Measurements from ENCODE around the gene RHOA.

RHOA gene

DNA sequence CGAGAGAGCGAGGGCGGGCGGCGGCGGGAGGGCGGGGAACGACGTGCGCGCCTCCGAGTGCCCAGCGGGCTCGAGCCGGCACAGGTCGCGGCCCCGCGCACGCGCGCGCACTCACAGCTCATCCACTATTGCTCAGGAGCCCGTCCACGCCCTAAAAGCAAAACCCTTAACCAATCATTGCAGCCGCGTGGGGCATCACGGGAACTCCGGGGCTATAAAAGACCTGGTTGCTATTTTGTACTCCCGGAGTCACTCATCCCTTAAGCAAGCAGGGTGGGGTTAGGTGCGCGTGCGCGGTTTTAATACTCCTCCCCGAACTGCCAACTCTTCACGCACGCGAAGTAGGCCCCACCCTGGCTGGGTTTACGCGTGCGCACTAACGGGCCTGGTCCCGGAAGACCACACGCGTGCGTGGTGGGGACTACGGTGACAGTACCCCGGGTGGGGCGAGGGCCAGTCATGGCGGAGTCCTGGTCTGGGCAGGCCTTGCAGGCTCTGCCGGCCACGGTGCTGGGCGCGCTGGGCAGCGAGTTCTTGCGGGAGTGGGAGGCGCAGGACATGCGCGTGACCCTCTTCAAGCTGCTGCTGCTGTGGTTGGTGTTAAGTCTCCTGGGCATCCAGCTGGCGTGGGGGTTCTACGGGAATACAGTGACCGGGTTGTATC lies at the start of gene RHOA, which contains the start of gene TCTA:
Gene RHOA, minus strand, starts transcription at position 9 of the 664 bp plus-strand sequence. CDS start 36,387 bp downstream, outside the sequence.
Gene TCTA, plus strand, starts transcription at position 456 of the 664 bp plus-strand sequence. Its CDS starts 4 bp downstream, at position 460.
- DNase-seq (ENCODE audit: low read depth): peak; percentile 100

DNA sequence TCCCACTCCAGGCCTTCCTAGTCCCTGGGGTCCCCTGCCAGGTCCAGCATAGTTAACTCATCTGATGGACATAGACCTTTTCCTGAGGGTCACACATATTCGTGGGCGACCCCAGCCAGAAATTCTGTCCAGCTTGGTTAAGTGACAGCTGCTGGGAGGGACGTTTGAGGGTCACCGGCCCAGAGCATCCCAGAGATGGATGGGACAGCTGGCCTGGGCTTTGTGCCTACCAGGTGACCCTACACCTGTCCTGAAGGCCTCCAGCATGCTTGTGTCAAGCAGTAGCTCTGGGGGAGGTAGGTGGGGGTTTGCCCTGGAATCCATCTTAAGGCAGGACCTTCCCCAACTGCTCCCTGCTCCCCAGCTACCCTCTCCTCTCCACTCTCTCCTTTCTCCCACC lies 49.2 kb upstream of the RHOA start:
- no peak for DNase-seq (ENCODE audit: low read depth)

DNA sequence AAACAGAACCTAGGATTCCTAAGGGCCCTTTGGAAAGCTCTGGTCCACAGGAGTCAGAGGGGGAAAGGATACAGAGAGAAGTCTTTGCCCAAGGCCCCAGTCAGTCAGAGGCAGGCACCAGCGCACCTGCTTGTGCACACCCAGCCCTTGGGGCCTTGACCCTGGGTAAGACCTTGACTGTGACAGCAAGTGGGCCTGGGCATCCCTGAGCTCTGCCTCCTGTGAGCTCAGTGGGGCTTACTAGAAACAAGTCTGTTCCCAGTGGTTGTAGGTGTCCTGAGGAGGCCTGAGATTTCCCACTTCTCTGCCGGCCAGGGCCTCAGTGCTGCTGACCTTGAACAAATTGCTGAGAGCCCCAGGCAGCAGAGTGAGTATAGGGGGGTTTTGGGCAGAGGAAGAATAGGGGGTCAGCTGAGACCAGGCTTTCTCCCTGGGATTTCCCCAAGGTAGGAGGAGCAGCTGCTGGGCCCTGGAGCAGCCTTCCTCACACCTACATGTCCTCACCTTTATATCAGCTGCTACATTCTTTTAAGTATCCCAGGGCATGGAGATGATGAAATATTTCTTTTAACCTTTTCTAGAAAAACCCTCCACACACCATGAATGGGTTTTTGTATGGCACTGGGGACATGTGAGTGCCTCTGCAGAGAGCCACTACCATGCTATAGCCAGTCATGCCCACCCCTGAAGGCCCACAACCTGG lies 48.6 kb upstream of the RHOA start:
- no peak for DNase-seq (ENCODE audit: low read depth)

DNA sequence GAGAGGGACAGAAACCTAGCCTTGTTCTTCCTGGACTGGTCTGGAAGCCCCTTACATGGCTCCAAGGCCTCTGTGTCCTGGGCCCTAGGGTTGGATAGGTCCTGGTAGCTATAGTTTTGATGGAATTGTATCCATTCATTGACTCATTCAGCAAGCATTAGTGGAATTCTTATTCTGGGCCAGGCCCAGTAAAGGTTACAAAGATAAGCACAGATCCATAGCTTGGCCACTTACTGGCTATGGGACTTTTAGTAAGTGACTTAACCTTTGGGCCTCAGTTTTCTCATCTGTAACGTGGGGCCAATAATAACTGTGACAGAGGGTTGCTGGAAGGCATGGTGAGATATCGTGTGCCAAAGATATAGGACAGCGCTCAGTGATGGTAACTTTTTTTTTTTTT lies 44.7 kb upstream of the RHOA start:
- DNase-seq (ENCODE audit: low read depth): peak; percentile 19

DNA sequence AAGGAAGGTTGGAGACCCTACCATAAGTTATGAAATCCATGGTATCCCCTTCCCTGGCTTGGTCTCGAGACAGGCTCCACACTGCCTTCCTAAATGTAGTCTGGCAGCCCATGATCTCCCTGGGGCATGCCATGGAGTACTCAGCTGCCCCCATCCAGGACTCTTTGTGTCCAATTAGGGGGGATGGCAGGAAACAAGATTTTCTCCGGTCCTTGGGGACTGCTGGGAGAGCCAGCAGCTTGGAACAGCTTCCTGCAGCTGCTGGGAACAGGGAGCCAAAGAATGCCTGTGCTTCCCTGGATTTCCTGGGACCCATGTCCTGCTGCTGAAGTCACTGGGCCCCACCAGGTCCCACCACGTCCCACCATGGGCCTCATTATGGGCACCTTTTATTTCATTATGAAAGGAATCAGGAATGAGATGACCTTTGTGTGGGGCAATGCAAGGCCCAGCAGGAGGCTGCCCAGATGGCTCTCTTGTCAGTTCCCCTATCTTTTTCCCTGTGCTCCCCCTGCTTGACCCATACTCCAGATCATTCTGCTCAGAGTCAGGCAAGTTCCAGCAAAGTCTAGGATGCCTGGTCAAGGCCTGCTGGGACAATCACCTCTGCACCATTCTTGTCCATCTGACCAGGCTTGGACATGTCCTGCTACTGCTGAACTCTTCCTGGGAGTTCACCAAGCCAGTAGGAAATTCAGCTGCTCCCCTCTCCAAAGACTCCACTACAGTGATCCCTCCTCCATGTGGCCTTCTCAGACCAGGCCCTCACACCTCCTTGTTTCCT lies 43.3 kb upstream of the RHOA start:
- DNase-seq (ENCODE audit: low read depth): no peak

DNA sequence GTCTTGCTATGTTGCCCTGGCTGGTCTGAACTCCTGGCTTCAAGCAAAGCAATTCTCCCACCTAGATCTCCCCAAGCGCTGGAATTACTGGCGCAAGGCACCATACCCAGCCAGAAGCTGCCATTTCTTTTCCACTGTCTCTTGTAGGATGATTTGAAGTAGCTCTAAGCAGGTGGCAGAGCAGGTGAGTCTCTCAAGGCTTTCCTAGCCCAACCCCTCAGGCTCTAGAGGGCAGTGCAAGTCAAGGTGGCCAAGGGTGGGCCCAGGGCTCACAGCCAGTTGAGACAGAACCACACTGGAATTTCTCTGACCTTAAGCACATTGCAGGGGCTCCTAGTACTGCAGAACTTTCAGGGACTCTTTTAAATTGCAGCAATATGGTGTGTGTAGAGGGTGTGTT lies 42.7 kb upstream of the RHOA start:
- DNase-seq (ENCODE audit: low read depth): no peak

DNA sequence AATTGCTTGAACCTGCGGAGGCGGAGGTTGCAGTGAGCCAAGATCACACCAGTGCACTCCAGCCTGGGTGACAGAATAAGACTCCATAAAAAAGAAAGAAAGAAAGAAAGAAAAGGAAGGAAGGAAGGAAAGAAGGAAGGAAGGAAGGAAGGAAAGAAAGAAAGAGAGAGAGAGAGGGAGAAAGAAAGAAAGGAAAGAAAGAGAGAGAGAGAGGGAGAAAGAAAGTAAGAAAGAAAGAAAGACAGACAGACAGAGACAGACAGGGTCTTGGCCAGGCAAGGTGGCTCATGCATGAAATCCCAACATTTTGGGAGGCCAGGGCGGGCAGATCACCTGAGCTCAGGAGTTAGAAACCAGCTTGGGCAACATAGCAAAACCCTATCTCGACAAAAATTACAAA lies 41.8 kb upstream of the RHOA start:
- no peak for DNase-seq (ENCODE audit: low read depth)

DNA sequence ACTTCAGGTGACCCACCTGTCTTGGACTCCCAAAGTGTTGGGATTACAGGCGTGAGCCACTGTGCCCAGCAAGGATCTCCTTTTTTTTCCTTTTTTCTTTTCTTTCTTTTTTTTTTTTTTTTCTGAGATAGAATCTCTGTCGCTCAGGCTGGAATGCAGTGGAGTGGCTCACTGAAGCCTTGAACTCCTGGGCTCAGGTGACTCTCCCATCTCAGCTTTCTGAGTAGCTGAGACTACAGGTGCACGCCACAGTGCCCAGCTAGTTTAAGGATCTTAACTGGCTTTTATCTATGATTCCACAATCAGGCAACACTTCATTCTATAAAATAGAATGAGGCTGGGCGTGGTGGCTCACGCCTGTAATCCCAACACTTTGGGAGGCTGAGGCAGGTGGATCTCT lies 33.6 kb upstream of the RHOA start:
- DNase-seq (ENCODE audit: low read depth): no peak

DNA sequence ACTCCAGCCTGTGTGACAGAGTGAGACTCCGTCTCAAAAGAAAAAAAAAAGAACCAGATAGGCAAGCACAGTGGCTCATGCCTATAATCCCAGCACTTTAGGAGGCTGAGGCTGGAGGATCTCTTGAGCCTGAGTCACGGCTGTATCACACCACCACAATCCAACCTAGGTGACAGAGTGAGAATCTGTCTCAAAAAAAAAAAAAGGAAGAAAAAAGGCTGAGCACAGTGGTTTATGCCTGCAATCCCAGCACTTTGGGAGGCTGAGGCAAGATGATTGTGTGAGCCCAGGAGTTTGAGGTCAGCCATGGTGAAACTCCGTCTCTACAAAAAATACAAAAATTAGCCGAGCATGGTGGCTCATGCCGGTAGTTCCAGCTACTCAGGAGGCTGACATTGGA lies 23.0 kb upstream of the RHOA start:
- DNase-seq (ENCODE audit: low read depth): no peak

DNA sequence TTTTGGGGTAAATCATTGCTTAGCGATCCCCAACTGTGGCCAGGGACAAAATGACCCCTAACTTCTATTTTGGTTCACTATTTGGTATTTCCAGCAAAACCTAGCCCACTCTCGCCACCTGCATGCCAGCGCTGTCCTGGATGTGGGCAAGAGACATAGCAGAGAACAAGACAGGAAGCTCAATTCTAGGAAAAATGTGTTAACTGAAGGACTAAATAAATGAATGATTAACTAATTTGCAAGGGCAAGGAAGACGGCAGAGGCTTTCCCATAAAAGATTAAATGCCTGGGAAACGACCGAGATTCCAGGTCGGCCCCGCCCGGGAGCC lies 16.9 kb upstream of the RHOA start:
- DNase-seq (ENCODE audit: low read depth): no peak

DNA sequence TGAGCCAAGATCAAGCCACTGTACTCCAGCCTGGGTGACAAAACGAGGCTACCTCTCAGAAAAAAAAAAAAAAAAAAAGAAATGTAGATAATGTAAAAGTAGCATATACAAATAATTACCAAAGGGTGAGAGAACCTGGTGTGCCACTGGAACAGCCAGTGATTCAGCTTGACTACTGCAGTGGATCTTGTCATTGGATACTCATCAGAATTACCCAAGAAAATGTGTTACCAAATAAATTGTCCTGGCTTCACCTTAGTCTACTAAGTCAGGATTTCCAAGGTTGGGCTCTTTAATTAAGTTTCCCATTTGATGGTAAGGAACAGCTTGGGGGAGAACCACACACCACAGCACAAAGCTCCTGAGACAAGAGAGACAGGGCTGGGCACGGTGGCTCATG lies 15.8 kb upstream of the RHOA start:
- DNase-seq (ENCODE audit: low read depth): no peak

DNA sequence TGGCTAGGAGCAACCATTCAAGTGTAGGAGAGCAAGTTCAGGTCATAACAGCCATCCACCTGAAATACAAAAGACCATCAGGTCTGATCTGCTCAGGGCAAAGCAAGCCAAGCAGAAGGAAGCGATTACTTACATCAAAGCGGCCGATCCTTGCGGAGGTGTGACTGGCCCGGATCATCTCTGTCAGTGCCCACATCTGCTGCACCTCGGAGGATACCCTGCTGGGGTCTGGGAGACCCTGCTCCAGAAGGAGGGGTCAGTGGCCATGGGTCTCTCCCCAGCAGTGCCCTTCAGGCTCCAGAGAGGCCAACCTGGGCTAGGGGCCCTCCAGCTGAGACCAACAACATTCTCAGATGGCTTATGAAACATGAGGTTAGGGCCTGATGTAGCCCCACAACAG lies 13.0 kb upstream of the RHOA start:
- no peak for DNase-seq (ENCODE audit: low read depth)

DNA sequence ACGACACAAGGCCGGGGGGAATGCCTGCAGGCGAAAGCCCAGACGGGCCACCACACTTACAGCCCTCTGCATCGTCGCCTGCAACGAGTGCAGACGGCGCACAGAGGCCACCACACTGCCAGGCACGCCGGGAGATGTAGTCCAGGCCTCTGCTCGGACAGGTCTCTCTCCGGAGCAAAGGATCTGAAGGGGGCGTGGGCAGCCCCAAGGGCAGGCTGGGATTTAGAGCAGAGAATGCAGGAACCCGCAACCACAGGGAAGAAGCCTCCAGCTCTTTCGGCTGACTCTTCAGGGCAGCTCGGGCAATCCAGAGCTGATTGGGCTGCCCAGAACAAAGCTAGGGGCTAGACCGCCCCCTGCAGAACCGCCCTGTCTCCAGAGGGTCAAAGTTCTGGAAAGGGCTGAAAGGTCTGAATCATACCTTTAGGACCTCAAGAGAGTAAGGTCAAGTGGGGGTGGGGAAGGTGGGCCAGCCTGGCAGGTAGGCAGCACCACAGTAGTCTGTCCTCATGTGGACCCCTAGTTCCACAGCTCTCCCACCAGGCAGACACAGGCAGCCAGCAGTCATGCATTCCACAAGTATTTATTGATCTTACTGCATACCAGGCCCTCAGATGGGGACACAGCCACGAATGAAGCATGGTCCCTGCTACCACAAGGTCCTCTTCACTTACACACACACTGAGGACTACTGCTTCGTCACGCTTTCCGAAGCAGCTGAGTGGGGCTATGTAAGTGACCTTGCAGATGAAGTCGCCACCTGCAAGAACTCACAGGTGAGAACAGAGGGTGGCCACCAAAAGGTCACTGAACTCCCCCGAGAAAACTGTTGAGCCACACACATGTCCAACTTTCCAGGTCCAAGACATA lies 10.8 kb upstream of the RHOA start, which contains the start of gene AMT:
Gene AMT, minus strand, starts transcription at position 95 of the 870 bp plus-strand sequence. Its CDS starts 23 bp downstream, at position 72.
- peak; percentile 45 for DNase-seq (ENCODE audit: low read depth)

DNA sequence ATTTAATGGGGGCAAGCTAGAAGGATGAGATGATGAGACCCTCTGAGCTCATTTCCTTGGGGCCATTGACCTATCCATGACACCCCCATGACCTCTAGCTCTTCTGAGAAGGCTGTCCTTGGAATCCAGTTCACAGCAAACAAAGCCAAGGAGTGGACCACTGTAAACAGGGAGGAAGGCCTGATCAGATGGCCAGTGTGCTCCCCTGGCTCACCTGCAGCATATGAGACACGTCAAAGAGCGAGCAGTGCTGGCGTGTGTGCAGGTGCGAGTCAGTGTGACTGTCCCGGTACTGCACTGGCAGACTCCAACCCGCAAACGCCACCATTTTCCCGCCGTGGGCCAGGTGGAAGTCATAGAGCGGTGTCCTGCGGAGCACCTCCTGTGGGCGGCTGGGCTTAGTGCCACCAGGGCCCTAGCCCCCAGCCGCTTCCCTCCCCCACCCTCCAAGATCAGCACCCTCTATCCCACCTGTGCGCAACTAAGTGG lies 10.2 kb upstream of the RHOA start:
- DNase-seq (ENCODE audit: low read depth): no peak

DNA sequence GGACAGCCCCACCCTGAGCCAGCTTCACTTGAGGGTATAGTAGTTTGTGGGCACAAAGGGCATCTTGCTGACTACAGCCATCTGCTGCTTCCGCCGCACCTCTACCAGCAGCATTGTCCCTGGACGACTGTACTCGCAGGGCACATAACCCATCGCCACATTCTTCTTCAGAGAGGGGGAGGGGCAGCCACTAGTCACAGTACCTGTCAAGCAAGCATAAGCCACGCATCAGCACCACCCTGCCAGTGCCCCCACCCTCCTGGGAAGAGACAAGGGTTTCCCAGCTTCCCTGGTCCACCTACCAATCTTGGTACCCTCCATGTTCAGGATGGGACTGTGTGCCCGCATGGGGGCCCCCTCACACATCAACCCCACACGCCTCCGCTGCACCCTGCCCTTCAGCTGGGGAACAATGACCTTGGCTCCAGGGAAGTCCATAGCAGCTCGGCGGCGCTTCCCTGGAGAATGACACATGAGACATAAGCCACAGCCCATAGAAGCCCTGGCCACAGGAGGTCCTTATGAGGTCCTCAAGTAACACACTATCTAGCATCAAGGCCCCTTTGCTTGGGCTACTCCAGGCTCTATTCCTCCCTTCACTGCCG lies 5.8 kb upstream of the RHOA start:
- DNase-seq (ENCODE audit: low read depth): no peak

DNA sequence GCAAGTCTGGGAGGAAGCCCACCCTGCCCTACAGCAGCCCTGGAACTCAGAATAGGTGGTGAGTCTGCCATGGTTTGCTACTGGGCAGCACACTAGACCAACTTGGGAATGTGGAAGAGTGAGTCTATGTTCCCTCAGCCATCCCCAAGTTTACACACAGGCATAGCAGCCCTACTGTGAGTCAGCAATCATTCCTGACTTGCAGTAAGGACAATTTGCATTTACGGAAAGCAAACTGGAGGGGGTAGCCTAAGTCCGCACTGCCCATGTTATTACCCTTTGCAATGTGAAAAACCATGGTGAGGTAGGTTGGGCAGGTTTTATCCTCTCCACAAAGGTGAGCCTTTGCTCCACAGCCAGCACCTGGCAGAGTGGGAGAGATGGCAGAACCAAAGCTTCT lies 5.1 kb upstream of the RHOA start:
- no peak for DNase-seq (ENCODE audit: low read depth)

DNA sequence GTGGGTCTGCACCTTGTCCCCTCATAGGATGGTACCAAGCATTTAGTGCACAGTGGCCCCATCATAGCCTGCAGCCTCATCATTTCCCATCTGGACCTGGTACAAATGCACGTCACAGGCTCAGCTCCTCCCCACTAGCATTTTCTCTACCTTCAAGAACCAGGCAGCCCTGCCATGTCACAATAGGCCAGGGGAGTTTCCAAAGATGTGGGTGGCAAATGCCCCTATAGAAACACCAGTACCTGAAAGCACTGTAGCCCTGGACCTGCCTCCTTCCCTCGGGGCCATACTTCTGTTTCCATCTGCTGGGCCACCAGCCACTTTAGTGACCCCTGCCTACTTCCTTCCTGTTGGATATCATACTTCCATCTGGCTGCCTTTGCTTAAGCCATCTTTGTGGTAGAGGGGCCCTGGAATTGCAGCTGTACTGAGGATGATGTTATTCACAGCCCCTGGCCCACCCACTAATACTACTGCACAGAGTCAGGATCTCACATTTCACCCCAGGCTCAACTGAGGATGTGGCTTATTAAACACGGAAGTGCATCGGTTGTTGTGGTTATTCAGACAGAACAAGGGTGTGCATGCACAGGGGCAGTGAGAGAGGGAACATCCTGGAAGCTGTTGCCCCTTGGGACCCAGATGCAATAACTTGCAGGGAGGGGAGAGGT lies 4.3 kb upstream of the RHOA start:
- DNase-seq (ENCODE audit: low read depth): peak; percentile 35

DNA sequence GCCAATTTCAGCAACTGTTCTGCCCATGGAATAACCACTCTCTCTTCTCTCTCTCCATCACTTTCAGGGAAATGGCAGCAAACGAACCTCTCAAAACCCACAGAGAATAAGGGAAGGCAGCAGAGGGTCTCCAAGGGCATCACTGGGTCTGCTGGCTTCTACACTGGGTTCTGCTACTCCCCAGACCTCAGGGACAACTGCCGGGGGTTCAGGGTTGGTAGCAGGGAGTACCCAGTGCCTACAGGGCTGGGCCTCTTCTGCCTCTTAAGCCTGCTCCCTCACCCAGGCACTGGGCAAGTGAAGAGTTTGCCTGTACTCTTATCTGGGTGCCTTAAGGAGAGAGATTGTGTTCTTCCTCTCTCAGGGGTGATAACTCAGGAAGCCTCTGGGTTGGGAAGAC lies 3.0 kb upstream of the RHOA start:
- DNase-seq (ENCODE audit: low read depth): no peak

DNA sequence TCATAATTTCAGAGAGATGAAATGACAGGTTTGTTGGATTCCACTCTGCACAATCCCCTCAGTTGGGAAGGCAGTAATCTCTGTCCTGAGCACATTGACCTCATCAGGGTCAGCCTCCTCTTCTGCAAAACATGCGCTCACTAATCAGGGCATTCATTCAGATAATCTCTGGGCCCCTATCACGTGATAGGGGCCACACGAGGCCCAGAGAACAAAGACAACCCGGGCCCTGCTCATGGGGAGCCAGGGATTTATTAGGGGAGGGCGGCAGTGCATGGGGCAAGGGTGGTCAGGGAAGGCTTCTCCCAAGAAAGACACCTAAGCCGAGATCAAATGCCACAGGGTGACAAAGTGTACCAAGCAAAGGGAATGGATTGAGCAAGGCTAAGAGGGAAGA lies 1.6 kb upstream of the RHOA start:
- DNase-seq (ENCODE audit: low read depth): no peak

DNA sequence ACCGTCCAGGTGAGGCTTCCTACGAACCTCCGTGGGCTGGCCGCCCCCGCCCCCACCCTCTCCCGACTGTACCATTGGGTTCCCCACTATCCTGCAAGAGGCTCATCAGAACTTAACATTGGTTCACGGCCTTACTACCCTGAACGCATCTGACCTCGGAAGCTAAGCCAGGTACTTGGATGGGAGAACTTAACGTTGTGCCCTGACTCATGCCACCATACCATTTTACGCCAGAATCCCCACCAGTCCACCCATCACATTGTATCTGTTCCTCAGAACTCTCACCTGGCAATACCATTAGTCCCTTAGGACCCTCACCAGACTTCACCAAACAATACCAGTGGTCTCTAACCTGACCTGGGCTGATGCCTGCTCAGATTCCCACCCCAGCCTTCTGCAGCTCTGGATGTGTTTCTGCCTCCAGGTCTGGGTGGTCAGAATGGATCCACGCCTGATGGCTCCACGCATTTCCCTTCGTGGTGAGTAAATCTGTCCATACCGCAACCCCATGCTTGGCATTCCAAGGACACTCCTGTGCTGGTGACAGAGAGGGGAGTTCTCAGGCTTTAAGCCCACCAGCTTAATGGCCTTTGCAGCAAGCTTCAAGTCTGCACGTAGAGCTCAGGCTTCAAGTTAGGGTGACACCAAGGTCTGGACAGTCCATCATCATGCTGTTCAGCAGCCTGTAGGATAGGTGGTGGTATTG lies 1.0 kb upstream of the RHOA start:
- no peak for DNase-seq (ENCODE audit: low read depth)
